ENCODE data around the gene ADD2. TPM values are rescaled to one million over a fixed set of nuclear protein-coding genes. Genes with fewer than 3 reads are reported as not detected.
"Not testable (repeated sequence)": the region's sequence is repeated elsewhere in the genome, so short reads cannot be mapped to it uniquely, and the experiment has no call there.

The ADD2 gene
- total RNA-seq, 1 donor from 2014 or later = 3.3 TPM

- DNase-seq (ENCODE audit: low spot score) = no peak
Measured at GRCh38 chr2:70676301-70677035, 91.5 kb downstream of the ADD2 start.

DNA sequence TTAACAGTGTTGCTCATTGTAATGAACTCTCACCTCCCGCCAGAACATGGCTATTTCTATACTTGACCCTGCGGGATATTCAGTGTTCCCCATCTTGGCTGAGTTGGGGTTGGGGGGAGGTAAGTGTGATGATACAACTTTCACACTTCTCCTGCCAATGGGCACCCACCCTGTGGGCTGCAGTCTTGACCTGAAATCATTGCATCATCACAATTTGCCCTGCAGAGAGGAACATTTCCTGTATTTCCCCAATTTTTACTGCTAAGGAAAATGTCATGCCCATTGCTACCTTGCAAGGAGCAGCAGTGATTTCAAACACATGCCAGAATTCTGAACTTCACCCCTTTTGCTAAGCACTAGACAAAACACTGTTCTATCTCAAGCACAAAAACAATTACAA lies 92.1 kb downstream of the ADD2 start:
- DNase-seq (ENCODE audit: low spot score) = no peak

GRCh38 chr2:70674636-70675430 lies 93.2 kb downstream of the ADD2 start:
- no peak for DNase-seq (ENCODE audit: low spot score)

DNA sequence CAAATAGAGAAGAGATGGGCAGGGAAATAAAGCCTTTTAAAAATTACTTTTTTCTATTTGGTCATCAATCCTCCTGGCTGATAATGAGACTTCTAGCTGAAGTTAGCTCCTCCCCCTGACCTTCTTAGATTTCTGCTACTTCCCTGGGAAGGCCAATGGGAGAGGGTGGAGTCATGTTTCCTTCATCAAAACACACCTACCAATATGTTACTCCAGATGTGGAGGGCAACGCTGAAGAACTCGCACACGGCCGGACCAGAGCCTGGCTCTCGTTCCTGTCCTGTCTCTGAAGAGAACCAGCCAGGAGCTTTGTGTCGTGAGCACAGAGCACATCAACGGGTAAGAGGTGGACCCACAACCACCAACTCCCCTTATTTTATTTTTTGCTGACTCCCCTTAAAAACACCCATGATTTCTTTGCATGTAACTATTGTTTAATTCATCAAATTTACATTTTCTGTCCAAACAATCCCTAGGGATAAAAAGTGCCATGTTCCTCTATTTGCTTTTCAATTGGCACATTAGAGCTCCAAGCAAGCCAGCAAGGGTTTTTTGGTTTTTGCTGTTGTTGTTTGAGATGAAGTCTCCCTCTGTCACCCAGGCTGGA lies 94.9 kb downstream of the ADD2 start:
- DNase-seq (ENCODE audit: low spot score) = no peak

- DNase-seq (ENCODE audit: low spot score) = peak; percentile 28
Measured at GRCh38 chr2:70671092-70671675, 96.8 kb downstream of the ADD2 start.

DNA sequence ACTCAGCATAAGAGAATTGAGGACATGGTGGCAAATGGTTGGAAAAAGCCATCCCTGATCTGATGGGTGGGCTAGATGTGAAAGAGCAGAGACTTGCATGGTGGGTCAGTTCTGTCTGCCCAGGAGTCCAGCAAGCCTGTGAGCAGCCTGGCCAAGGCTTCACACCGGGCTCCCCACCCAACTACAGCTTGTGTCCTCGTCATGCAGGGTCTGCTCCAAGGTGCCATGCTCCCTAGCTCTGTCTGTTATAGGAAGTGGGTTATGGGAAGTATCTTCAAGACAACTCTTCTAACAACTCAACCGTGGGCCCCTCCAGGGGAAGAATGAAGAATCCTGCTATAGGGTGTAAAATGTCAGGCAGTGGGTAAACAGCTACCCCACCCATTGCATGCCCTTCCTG lies 97.4 kb downstream of the ADD2 start:
- DNase-seq (ENCODE audit: low spot score) = peak; percentile 47

GRCh38 chr2:70670202-70670601 lies 97.8 kb downstream of the ADD2 start:
- DNase-seq (ENCODE audit: low spot score) = peak; percentile 37

GRCh38 chr2:70668911-70669310 lies 99.1 kb downstream of the ADD2 start:
- no peak for DNase-seq (ENCODE audit: low spot score)

DNA sequence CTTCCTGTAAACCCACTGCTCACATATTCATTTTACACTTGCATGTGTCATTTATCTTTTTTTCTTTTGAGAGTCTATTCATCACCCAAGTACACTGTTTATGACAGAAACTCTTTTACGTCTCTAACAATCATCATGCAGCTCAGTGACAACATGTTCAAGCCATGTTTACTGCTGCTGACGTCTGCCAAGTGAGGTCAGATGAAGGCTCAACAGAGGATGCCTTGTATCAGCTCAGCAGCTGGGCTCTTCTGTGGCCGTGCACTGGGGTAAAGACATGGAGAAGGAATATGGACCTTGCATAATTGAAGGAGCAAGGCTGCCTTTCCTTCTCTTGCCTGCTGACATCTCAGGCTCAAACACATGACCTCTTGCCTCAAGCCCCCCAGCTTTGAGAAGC lies 99.6 kb downstream of the ADD2 start:
- DNase-seq (ENCODE audit: low spot score) = no peak

GRCh38 chr2:70664525-70664924 lies 103.5 kb downstream of the ADD2 start:
- no peak for DNase-seq (ENCODE audit: low spot score)

GRCh38 chr2:70663411-70663810 lies 104.6 kb downstream of the ADD2 start:
- DNase-seq (ENCODE audit: low spot score) = no peak

DNA sequence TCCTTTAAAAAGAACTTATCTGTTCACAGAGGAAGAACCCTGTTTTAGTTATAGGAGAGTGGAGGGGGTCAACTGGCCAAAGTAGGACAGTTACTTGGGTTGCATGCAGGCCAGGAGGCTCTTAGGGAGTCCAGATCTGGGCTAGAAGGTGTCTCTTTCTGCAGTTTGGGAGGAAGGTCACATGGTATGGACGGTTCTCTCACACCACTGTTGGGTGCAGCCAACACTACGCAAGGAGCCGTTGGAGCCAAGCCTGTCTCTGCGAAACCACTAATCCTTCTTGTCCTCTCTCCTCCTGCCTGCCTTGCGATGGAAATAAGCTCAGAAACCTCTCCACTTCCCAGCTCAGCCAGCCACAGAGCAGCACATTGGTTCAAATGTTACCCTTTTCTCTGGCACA lies 108.4 kb downstream of the ADD2 start:
- DNase-seq (ENCODE audit: low spot score) = no peak

GRCh38 chr2:70658476-70658875 lies 109.5 kb downstream of the ADD2 start:
- DNase-seq (ENCODE audit: low spot score) = no peak

GRCh38 chr2:70657246-70657645 lies 110.8 kb downstream of the ADD2 start:
- DNase-seq (ENCODE audit: low spot score) = no peak

GRCh38 chr2:70656421-70657010 lies 111.5 kb downstream of the ADD2 start:
- no peak for DNase-seq (ENCODE audit: low spot score)

DNA sequence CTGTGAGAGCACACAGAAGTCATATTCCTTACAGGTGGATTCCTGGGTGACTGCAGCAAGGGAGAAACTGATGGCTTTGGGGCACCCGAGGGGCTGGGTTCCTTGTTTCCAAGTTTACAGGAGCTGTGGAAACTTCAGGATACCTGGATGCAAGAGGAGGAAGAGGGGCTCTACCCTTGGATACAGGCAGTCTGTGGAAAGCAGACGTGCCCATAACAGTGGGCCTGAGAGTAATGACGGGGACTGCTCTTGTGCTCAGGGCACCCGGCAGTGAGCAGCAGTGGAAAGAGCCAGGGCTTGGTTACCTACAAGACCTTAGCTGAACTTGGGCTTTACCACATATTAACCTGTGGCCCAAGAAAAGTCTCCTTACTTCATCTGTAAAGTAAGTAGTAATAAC lies 112.2 kb downstream of the ADD2 start:
- DNase-seq (ENCODE audit: low spot score) = no peak

DNA sequence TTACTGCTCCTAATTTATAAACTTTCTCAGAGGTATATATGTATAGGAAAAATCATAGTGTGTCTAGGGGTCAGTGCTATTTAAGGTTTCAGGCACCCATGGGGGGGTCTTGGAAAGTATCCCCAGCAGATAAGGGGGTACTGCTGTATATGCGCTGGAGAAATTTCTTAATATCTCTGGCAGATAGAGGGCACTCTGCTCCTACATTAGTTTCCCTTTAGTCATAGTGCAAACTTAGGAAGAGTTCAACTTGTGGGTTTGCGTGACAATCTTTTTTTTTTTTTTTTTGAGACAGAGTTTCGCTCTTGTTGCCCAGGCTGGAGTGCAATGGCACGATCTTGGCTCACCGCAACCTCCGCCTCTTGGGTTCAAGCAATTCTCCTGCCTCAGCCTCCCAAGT lies 112.8 kb downstream of the ADD2 start:
- DNase-seq (ENCODE audit: low spot score) = not testable (repeated sequence)

GRCh38 chr2:70651727-70652126 lies 116.3 kb downstream of the ADD2 start:
- no peak for DNase-seq (ENCODE audit: low spot score)

- DNase-seq (ENCODE audit: low spot score) = no peak
Measured at GRCh38 chr2:70651014-70651413, 117.0 kb downstream of the ADD2 start.

DNA sequence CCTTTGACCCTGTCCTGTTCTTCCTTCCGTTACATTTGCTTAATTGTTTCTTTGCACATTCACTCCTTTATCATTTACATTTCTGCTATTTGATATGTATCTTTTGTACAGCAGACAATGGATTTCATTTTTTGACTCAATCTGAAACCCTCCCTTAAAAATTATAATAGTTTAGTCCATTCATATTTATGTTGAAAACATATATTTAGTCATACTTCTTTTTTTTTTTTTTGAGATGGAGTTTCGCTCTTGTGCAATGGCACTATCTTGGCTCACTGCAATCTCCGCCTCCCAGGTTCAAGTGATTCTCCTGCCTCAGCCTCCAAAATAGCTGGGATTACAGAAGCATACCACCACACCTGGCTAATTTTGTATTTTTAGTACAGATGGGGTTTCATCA lies 119.0 kb downstream of the ADD2 start:
- no peak for DNase-seq (ENCODE audit: low spot score)

- DNase-seq (ENCODE audit: low spot score) = no peak
Measured at GRCh38 chr2:70647873-70648481, 120.0 kb downstream of the ADD2 start.

All from mesenteric fat pad (tissue), 1 donor.